HG03097 (cell line): ENCODE data around the gene THAP7.

Experiments
- ATAC-seq: cut with Tn5 transposase; IDR thresholded peaks from one replicate; pipeline ENCODE4 v1.9.1; 2021; ENCODE audit not compliant: unreplicated experiment, low FRiP score

The THAP7 gene

DNA sequence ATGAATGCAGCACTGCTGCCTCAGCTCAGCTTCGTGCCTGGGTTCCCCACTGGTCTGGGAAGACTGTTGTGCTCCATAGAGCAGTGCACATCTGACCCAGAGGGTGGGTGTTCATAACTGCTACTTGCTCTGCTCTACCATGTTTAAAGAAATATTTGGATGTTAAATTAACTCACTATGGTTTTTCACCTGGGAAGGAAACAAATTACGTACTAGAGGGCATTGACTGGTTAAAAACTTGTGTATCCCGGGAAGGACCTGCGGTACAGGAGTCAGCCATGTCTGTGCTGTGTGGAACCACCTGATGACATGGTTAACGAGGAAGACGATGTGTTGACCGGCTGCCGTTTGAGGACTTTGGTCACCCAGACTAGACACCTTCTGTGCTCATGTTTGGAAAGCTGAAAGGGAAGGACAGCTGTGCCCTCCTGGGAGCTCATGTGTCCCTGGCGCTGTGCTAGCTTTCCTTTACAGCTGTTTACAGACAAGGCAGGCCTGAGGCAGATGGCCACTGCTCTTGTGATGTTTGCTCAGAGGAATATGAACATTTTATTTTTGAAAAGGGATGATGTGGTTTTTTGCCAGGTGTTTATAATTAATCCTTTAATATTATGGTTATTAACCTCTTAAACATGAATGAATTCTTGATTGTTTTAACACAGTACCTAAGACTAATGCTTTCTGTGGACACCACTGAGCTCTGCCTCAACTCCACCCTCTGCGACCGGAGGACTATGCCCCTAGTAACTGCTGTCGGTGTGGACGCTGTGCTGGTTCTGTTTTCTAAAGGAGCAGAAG, 49.2 kb downstream of the THAP7 start:
- ATAC-seq: no peak

DNA sequence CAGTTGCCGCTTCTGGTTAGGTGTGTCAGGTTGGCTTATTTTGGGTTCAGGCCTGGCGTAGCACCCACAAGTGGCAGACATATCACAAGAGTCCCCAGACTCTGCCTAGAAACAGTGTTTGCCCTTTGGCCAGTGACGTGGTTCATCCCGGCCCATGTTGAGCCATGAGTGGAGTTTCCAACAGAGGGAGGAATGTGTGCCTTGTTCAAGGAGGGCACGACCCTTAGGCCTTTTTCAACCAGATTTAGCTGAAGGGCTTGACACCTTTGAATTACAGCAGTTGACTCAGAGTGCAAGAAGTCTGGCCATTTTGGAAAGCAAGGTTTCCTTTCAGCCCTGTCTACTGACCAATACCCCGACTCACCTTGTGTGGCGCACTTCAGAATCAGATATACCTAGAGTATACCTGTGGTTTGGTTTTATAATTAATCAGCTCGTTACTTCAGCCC, 50.0 kb downstream of the THAP7 start:
- no peak for ATAC-seq

DNA sequence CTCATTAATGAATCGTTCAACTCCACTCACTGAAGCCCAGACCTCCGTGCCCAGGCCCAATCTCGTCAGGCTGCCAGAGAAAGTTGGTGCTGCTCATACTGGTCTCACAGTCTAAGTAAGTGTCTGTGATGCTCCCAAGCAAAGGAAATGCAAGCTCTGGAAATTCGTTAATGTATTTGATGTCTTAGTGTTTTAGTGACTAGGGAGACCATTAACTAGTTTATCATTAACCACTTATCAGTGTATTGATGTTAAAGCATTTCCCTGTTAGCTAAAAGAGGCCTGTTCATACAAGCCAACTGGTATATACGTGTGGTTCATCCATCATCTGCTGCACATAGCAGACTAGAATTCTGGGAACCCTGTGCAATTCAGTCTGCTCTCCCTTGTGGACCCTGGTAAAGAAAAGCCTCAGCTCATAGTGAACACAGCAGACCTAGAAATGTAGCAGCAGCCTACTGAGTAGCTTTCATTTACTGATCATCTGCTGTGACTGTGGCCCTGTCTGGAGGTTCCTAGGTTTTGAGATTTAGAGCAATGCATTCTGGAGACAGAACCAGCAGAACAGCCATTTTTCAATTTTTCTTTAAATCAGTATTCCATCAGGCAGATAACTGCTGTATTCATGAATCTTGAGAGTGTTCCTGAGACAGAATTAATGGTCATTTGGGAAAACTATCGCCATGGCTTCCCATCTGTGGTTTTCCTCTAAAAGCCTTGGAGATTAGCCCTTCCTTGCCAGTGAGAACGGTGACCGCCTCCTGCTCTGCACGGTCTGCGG, 50.6 kb downstream of the THAP7 start:
- no peak for ATAC-seq

DNA sequence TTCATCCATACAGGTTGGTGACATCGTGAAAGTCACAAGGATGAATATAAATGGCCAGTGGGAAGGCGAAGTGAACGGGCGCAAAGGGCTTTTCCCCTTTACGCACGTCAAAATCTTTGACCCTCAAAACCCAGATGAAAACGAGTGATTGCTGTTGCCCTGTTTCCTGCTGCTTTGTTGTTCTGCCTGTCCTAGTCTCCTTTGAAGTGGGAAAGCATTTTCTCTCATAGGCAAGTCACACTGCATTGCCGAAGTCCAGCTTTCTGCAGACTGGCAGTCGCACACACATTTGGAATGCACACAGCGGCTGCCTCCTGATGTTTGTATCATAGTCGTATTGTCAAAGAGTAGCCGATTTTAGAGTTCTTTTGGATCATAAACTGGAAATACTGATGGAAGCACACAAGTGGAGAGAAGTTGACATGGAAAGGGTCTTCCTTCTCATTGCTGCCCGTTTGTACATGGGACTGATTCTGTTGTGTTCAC, 52.2 kb downstream of the THAP7 start:
- ATAC-seq: no peak
